Prostate gland (tissue), 2 donors: ENCODE measurements around the gene RAB3C.

ENCODE experiments used
- CTCF ChIP-seq, 4 experiments: fragments of 200-600 bp in 2 of 4; fragments of 450-650 bp in 2 of 4; sonication (generic) in 2 of 4; IDR thresholded peaks; 1 replicate in 3 of 4; 2 replicates in 1 of 4; pipeline ENCODE4 v1.5.1; 2016 to 2019; ENCODE audit warnings: antibody characterized with exemption in 4 of 4, mild to moderate bottlenecking in 2 of 4, moderate library complexity in 2 of 4
- POLR2A ChIP-seq: fragments of 450-650 bp; IDR thresholded peaks from one replicate; pipeline ENCODE4 v1.6.1; 2016; ENCODE audit warnings: antibody characterized with exemption, mild to moderate bottlenecking
- POLR2AphosphoS5 ChIP-seq: sonication (generic); formaldehyde crosslinking; IDR thresholded peaks from one replicate; pipeline ENCODE4 v1.6.1; 2017; ENCODE audit warnings: antibody characterized with exemption

GRCh38 chr5:58786711-58787303 lies 203.9 kb downstream of the RAB3C start:
- no peak for TF ChIP-seq POLR2AphosphoS5
- TF ChIP-seq CTCF (IDR thresholded peaks at IDR 0.05): no peak
- TF ChIP-seq POLR2A: no peak
